Motor neuron (in vitro differentiated cells): ENCODE results near the gene TRAPPC12. TPM values are rescaled to one million over a fixed set of nuclear protein-coding genes. Genes with fewer than 3 reads are reported as not detected.
"Not testable (repeated sequence)": the region's sequence is repeated elsewhere in the genome, so short reads cannot be mapped to it uniquely, and the experiment has no call there.

ENCODE experiments used
- ATAC-seq, 8 experiments: fragments of 200-7000 bp; cut with Tn5 transposase; replicated peaks in 6 of 8; 2 replicates each; pipeline ENCODE4 v1.8.0; 2021; ENCODE audit warnings: mild to moderate bottlenecking in 8 of 8, moderate library complexity in 8 of 8
- H3K27ac ChIP-seq, 2 donors: fragments of 250-450 bp; sonication (Bioruptor Pico); 2 replicates each; pipeline ENCODE4 v1.9.0; 2021; ENCODE audit warnings: antibody characterized with exemption in 2 of 2, mild to moderate bottlenecking in 2 of 2, moderate library complexity in 1 of 2
- H3K4me1 ChIP-seq, 2 donors: fragments of 250-450 bp; sonication (Bioruptor Pico); replicated peaks in 1 of 2; 2 replicates each; pipeline ENCODE4 v1.6.1; 2021; ENCODE audit warnings: antibody characterized with exemption in 2 of 2, mild to moderate bottlenecking in 2 of 2, moderate library complexity in 1 of 2
- H3K4me3 ChIP-seq, 5 donors: fragments of 250-450 bp; sonication (Bioruptor Pico); 2 replicates each; pipeline ENCODE4 v1.9.0; 2021; ENCODE audit warnings: antibody characterized with exemption in 5 of 5, mild to moderate bottlenecking in 5 of 5, moderate library complexity in 4 of 5
- WGBS, 10 experiments: fragments of 450-650 bp; shearing (Covaris generic); methylation state at CpG; one replicate each; pipeline ENCODE4 v1.0.0; 2022; 5-methylcytosine and 5-hydroxymethylcytosine counted together
- in situ Hi-C, 9 experiments: fragments of 400-800 bp; cut with MboI; loops; one replicate each; pipeline ENCODE4 v1.15.0; 2021; ENCODE audit warnings: low sequenced_read_pairs in 9 of 9, low pct_unique_long_range_greater_than_20kb in 2 of 9; ENCODE audit not compliant: unreplicated experiment in 9 of 9
- total RNA-seq, 8 experiments: library from RNA; unstranded; fragments of 300-600 nt; gene quantifications; 2 replicates each; pipeline versions ENCODE4 v1.2.3 to v1.2.4, GENCODE V29; 2022

TRAPPC12 gene
- total RNA-seq, 8 experiments from 2014 or later, result 40.1 to 228 (median 67.4) TPM

DNA sequence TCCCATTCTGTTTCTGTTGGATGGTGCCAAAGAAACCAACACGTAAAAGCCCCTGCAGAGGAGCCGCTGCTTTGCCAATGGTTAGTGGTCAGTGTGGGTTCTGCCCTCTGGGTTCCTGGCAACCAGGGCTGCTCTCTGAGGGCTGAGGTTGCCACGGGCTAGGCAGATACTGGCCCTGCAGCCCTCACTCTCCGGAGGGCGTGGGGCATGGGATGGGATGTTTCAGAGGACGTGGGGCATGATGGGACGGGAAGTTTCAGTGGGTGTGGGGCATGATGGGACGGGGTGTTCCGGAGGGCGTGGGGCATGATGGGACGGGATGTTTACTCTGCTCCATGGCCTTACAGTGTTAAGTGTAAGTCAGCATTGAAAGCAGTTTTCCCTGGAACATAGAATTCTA, 105.7 kb downstream of the TRAPPC12 start:
- no peak overlapping the region for H3K4me3 ChIP-seq
- peaks cover 20 to 22% of the 10 kb centered on the region in 2 donors for H3K4me1 ChIP-seq
- ATAC-seq, result no peak
- in situ Hi-C loops, result no loop called here
- H3K27ac ChIP-seq, result no peak overlapping the region
- WGBS, 10 experiments, result 60 to 100% (median 83%) methylated on average over 1 to 4 of the region's 11 CpGs; no CpG with 5 or more reads in 3 of the 10 experiments

DNA sequence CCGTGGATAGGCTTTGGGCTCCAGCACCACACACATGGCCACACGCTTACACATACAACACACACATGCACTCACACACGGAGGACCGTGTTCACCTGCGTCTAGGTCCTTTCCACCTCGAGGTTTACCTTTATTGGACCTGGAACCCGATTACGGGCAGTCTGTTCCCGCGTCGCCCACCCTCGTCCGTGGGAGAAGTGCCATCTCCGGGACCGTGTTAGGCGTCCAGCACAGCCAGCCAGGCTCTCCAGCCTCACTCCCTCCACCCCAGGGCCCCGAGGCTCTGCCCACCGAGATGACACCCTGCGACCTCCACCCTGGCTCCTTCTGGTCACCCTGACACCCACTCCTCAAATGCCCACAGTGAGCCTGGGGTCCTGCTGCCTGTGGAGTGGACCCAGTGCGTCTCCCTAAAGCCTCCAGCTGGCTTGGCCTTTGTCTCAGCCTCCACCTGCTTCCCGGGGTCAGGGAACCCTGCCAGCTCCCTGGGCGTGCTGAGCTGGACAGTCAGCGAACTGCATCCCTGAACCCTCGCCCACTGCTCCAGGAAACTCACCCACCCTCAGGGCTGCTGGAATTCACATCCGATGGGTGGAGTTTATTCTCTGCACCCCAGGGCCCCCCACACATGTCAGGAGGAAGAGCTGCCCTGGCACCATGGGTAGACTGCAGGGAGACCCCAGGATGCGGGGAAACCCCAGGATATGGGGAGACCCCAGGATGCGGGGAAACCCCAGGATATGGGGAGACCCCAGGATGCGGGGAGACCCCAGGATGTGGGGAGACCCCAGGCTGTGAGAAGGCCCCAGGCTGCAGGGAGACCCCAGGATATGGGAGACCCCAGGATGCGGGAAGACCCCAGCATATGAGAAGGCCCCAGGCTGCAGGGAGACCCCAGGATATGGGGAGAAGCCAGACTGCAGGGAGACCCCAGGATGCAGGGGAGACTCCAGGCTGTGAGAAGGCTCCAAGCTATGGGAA, 106.8 kb downstream of the TRAPPC12 start:
- in situ Hi-C loops, result no loop called here
- H3K4me3 ChIP-seq, result no peak overlapping the region
- H3K4me1 ChIP-seq, result peaks cover 24% of the 10 kb centered on the region in 2 donors
- no peak overlapping the region for H3K27ac ChIP-seq
- ATAC-seq, result no peak
- WGBS, 10 experiments, result 90 to 100% (median 100%) methylated on average over 1 to 11 of the region's 29 CpGs; no CpG with 5 or more reads in 6 of the 10 experiments

DNA sequence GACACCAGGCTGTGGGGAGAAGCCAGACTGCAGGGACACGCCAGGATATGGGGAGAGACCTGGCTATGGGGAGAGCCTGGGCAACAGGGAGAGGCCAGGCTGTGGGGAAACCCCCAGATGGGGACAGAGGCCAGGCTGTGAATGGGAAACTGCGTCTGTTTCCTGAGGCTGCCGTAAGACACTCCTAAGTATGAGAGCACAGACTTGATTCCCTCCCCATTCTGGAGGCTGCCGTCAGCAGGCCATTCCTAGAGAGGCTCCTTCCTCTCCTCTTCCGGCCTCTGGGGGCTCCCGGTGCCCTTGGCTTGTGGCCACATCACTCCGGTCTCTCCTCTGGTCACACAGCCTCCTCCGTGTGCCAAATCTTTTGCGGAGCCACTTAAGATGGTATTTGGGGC, 107.5 kb downstream of the TRAPPC12 start:
- no peak overlapping the region for H3K4me3 ChIP-seq
- peak in 1 of 8 experiments; percentile 54 for ATAC-seq
- in situ Hi-C loops, result no loop called here
- H3K4me1 ChIP-seq, result peaks cover 27 to 30% of the 10 kb centered on the region in 2 donors
- H3K27ac ChIP-seq, result no peak overlapping the region
- WGBS, 10 experiments, result 100% methylated on average over 1 to 4 of the region's 9 CpGs; no CpG with 5 or more reads in 6 of the 10 experiments

DNA sequence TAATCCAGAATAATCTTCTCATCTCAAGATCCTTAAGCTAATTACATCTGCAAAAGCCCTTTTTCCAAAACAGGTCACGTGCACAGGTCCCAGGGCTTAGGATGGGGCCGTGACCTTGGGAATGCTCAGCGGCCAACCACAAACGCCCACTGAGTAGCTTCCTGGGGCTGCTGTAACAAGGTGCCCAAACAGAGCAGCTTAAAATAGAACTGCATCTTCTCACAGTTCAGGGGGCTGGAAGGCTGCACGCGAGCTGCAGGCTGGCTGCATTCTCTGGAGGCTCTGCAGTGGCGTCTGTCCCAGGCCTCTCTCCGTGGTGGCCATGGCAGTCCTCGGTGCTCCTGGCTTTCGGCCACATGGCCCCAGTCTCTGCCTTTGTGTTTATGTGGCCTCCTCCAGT, 107.9 kb downstream of the TRAPPC12 start:
- 40 to 100% (median 96%) methylated on average over 1 to 7 of the region's 10 CpGs; no CpG with 5 or more reads in 4 of the 10 experiments for WGBS, 10 experiments
- no peak for ATAC-seq
- Histone ChIP-seq H3K27ac (peak overlapping the region in 1 of 2 donors; percentile 68), H3K4me1 (peaks cover 27 to 30% of the 10 kb centered on the region in 2 donors), H3K4me3 (no peak overlapping the region)
- in situ Hi-C loops, result no loop called here

DNA sequence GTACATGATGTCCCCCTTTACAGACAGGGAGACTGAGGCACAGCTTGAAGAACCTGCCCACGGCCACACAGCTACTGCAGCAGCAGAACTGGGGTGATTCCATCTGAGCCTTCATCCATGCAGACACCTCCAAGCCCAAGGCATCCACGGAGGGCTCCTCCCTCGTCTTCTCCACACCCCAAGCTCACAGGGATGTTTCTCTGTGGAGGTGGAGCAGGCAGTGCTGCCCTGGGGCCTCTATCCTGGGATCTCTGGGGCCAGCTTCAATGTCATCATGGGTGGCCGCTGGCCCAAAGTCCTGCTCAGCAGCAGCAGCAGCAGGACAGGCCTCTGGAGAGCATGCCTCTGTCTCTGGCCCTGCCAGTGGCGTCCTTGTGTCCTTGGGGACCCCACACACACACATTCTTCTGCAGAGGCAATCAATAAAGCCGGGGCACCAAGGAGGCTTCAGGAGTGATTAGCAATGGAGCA, 108.6 kb downstream of the TRAPPC12 start:
- WGBS, 10 experiments, result 40 to 86% (median 83%) methylated on average over 1 to 2 of the region's 6 CpGs; no CpG with 5 or more reads in 7 of the 10 experiments
- peak overlapping the region; percentile 68 to 72 for H3K27ac ChIP-seq
- H3K4me3 ChIP-seq, result no peak overlapping the region
- in situ Hi-C loops, result no loop called here
- peaks cover 30 to 33% of the 10 kb centered on the region in 2 donors for H3K4me1 ChIP-seq
- ATAC-seq, result peak in 5 of 8 experiments; percentile 13 to 74 (median 35)

- in situ Hi-C loops, result no loop called here
- peak in 2 of 8 experiments; percentile 26 to 30 for ATAC-seq
- 59 to 100% (median 80%) methylated on average over 2 to 8 of the region's 27 CpGs; no CpG with 5 or more reads in 3 of the 10 experiments for WGBS, 10 experiments
- H3K27ac ChIP-seq, result peak overlapping the region; percentile 57 to 63
- H3K4me3 ChIP-seq, result no peak overlapping the region
- peaks cover 40 to 43% of the 10 kb centered on the region in 2 donors for H3K4me1 ChIP-seq
Measured at GRCh38 chr2:3488855-3489763, 109.6 kb downstream of the TRAPPC12 start.

DNA sequence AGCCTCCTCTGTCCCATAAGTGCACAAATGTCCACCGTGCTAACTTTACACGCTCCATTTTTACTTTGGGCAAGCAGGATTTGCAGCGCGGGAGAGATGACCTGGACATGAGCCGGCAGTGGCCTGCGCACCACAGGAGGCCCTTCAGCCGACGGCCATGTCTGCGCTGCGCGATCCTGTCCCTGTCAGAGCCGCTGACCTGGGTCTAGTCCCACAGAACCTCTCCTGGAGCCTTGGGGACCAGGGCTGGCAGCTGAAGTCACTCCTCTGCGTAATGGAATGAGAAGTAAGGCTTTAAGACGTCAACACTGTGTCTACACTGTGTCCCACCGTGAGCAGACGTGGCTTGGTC, 110.2 kb downstream of the TRAPPC12 start:
- no peak overlapping the region for H3K4me3 ChIP-seq
- H3K27ac ChIP-seq, result no peak overlapping the region
- WGBS, 10 experiments, result 34 to 98% (median 89%) methylated on average over 1 to 8 of the region's 16 CpGs; no CpG with 5 or more reads in 5 of the 10 experiments
- in situ Hi-C loops, result no loop called here
- no peak for ATAC-seq
- peaks cover 44 to 47% of the 10 kb centered on the region in 2 donors for H3K4me1 ChIP-seq

DNA sequence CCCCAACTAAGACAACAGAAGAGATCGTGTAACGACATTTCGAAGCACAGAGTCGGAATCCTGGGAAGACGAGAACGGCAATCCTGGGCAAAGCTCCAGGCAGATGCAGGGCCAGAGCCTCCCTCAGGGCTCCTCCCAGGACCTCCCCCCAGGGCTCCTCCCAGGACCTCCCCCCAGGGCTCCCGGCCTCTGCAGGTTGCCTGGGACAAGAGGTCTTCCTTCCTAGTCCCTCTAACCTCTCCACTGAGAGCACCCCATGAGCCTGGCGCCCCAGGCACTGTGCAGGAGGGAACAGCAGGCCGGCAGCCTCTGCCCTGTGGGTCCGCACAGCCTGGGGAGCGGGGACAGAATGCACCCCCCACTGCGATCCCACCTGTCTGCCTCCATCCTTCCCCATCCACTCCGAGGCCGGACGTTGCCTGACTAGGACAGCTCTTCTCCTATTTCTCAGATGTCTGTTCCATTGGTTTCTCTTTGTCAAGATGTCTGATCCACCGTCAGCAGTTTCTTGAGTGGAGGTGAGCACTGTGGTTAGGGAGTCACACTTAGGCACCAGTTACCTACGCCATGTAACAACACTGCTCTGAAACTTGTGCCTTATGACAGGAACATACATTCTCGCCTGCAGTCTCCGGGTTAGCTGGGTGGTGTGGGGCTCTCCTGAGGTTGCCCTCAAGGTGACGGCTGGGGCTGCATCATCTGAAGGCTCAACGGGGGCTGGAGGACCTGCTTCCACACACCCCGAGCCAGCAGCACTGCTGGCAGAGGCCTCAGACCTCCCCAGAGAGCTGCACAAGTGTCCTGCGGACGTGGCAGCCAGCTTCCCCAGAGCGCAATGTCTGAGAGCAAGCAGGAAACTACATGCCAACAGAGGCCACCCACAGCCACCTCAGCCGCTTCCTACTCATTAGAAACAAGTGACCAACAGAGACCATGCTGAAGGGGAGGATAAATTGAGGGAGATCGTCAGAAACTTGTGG, 111.0 kb downstream of the TRAPPC12 start:
- Histone ChIP-seq H3K4me1 (peaks cover 44 to 47% of the 10 kb centered on the region in 2 donors), H3K4me3 (no peak overlapping the region), H3K27ac (no peak overlapping the region)
- in situ Hi-C loops, result no loop called here
- WGBS, 10 experiments, result 30 to 100% (median 78%) methylated on average over 1 to 7 of the region's 27 CpGs; no CpG with 5 or more reads in 3 of the 10 experiments
- peak in 1 of 8 experiments; percentile 12 for ATAC-seq

- in situ Hi-C loops, result no loop called here
- WGBS, 10 experiments, result 33 to 40% (median 39%) methylated on average over 1 to 5 of the region's 6 CpGs; no CpG with 5 or more reads in 7 of the 10 experiments
- H3K27ac ChIP-seq, result no peak overlapping the region
- peaks cover 44 to 47% of the 10 kb centered on the region in 2 donors for H3K4me1 ChIP-seq
- no peak overlapping the region for H3K4me3 ChIP-seq
- peak in 2 of 8 experiments; percentile 28 to 29 for ATAC-seq
Measured at GRCh38 chr2:3491306-3491705, 111.8 kb downstream of the TRAPPC12 start.

- in situ Hi-C loops, result no loop called here
Measured at GRCh38 chr2:3491716-3492474, 112.4 kb downstream of the TRAPPC12 start.

GRCh38 chr2:3492475-3492787, 112.9 kb downstream of the TRAPPC12 start:
- H3K4me1 ChIP-seq, result peaks cover 44 to 47% of the 10 kb centered on the region in 2 donors
- in situ Hi-C loops, H3K4me3 ChIP-seq, ATAC-seq, H3K27ac ChIP-seq: not testable (repeated sequence)
- WGBS, 10 experiments, result 76 to 100% (median 100%) methylated on average over 1 to 6 of the region's 12 CpGs; no CpG with 5 or more reads in 3 of the 10 experiments

More at GRCh38 chr2:3491716-3492474, 112.4 kb downstream of the TRAPPC12 start:
- 83 to 100% (median 100%) methylated on average over 2 to 7 of the region's 17 CpGs; no CpG with 5 or more reads in 5 of the 10 experiments for WGBS, 10 experiments
- no peak for ATAC-seq
- H3K27ac ChIP-seq, result no peak overlapping the region
- H3K4me1 ChIP-seq, result peaks cover 44 to 47% of the 10 kb centered on the region in 2 donors
- no peak overlapping the region for H3K4me3 ChIP-seq
